HFFc6 (cell line): ENCODE data around the gene SIPA1L2. TPM values are rescaled to one million over a fixed set of nuclear protein-coding genes. Genes with fewer than 3 reads are reported as not detected.

Source experiments
- DNase-seq: peaks from one replicate; pipeline ENCODE4 v3.0.0-alpha.2; 2018
- H3K27ac Mint-ChIP-seq: 2 replicates; pipeline ENCODE4 v1.8.0; 2020; ENCODE audit warnings: mild to moderate bottlenecking, mixed read lengths
- H3K27me3 Mint-ChIP-seq: 2 replicates; pipeline ENCODE4 v1.8.0; 2021; ENCODE audit warnings: mild to moderate bottlenecking, moderate library complexity, mixed read lengths; ENCODE audit not compliant: insufficient read depth
- H3K36me3 Mint-ChIP-seq: 2 replicates; pipeline ENCODE4 v1.8.0; 2021; ENCODE audit warnings: low read depth, mixed read lengths
- H3K4me1 Mint-ChIP-seq: 2 replicates; pipeline ENCODE4 v1.8.0; 2020; ENCODE audit warnings: low read depth, mixed read lengths
- H3K4me3 Mint-ChIP-seq: 2 replicates; pipeline ENCODE4 v1.8.0; 2020; ENCODE audit warnings: mild to moderate bottlenecking, moderate library complexity, mixed read lengths
- H3K9me3 Mint-ChIP-seq: 2 replicates; pipeline ENCODE4 v1.8.0; 2020; ENCODE audit warnings: mild to moderate bottlenecking, mixed read lengths
- total RNA-seq, 6 experiments: library from RNA; stranded (reverse); fragmentation: NEBNext Ultra II Directional; extraction: Animal tissue kit (Norgen Biotek cat#: 25700); gene quantifications; 2 replicates in 1 of 6; 3 replicates in 5 of 6; pipeline ENCODE4 v1.2.3, GENCODE V29; 2021
- TF ChIP-seq, protein P1 (sequence below): fragments of 200-600 bp; sonication (generic); IDR thresholded peaks from 2 replicates; pipeline ENCODE4 v1.5.0; 2021; ENCODE audit warnings: antibody characterized with exemption, mild to moderate bottlenecking

Gene SIPA1L2
- total RNA-seq, 6 experiments from 2014 or later: 0.02 to 0.05 (median 0.02) TPM; not detected in 1

DNA sequence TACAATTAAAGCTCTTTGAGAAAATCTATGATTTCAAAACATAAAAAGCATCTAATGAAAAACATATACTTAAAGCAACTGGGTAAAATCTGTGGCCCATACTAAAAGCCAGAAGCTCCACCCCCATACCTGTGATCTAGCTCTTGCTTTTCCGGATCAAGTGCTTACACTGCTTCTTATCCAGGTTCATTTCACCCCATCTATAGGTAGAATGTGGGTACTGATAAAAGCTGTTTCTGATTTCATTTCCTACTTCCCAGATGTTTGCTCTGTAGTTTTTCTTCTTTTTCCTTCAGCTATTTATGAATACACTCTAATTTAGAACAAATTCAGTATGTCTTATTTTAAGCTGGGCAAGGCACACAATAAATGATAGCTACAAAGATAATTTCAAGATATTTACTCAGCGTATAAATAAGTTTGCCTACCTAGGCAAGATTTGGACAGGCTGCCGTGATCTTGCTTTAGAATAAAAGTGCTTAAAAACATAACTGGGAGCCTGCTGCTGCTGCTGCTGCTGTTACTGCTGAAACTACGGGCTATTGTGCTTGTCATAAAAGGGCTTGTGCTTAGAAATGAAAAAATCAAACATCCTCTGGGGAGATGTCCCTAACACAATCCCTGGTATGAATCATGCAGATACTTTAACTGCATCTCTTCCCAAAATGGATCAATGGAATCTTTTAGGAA lies 2.1 kb downstream of the SIPA1L2 start:
- peaks cover 6% of the 10 kb centered on the region; the same call in 1 of the 2 replicates for H3K4me1 Mint-ChIP-seq
- H3K9me3 Mint-ChIP-seq: no peaks in the 10 kb centered on the region
- no peaks in the 10 kb centered on the region for H3K36me3 Mint-ChIP-seq
- H3K27ac Mint-ChIP-seq: no peak overlapping the region
- no peak overlapping the region for H3K4me3 Mint-ChIP-seq
- H3K27me3 Mint-ChIP-seq: peaks cover 25% of the 10 kb centered on the region
- TF ChIP-seq, protein P1, sequence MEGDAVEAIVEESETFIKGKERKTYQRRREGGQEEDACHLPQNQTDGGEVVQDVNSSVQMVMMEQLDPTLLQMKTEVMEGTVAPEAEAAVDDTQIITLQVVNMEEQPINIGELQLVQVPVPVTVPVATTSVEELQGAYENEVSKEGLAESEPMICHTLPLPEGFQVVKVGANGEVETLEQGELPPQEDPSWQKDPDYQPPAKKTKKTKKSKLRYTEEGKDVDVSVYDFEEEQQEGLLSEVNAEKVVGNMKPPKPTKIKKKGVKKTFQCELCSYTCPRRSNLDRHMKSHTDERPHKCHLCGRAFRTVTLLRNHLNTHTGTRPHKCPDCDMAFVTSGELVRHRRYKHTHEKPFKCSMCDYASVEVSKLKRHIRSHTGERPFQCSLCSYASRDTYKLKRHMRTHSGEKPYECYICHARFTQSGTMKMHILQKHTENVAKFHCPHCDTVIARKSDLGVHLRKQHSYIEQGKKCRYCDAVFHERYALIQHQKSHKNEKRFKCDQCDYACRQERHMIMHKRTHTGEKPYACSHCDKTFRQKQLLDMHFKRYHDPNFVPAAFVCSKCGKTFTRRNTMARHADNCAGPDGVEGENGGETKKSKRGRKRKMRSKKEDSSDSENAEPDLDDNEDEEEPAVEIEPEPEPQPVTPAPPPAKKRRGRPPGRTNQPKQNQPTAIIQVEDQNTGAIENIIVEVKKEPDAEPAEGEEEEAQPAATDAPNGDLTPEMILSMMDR: peak; percentile 21; the same call in 1 of the 2 replicates
- DNase-seq: no peak

DNA sequence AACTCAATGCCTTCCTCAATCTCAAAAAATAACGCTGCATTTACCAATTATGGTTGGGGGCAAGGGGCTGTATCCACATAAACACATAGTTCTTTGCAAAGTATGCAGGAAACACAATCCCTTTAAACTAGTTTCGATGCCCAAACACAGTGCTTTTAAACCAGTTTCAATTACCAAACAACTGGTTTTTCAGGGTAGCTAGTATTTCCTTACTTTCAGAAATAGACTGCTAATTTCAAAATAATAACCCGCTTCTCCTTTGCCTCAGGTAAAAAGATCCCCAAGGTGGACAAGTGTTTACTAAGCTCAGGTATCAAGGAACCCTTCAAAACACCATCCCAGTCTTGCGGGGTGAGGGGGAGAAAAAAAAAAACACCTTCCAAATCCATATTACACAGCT lies 2.8 kb downstream of the SIPA1L2 start:
- H3K27ac Mint-ChIP-seq: no peak overlapping the region
- no peak for DNase-seq
- no peaks in the 10 kb centered on the region for H3K9me3 Mint-ChIP-seq

DNA sequence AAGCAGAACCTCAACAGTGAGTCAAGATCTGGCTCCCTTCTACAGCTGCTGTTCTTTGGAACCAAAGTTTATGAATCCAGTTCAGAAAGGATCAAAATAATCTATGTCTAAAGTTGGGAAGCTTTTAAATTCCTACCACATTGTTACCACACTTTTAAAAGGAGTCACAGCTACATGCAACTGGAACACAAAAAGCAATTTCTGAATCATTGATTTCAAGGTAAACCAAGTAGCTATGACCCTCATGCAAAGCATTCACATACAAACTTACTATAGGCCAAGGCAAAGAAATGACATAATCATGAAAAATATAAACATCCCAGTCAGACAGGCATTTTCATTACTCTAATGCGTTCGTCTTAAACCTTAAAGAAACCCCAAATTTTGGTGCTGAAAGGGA lies 3.5 kb downstream of the SIPA1L2 start:
- TF ChIP-seq, protein P1: no peak
- H3K36me3 Mint-ChIP-seq: no peaks in the 10 kb centered on the region
- peaks cover 6% of the 10 kb centered on the region; the same call in 1 of the 2 replicates for H3K4me1 Mint-ChIP-seq
- peaks cover 19% of the 10 kb centered on the region for H3K27me3 Mint-ChIP-seq
- no peak overlapping the region for H3K27ac Mint-ChIP-seq
- no peaks in the 10 kb centered on the region for H3K9me3 Mint-ChIP-seq
- no peak for DNase-seq
- no peak overlapping the region for H3K4me3 Mint-ChIP-seq

More for the DNA sequence above, 2.8 kb downstream of the SIPA1L2 start:
- Mint-ChIP-seq H3K36me3 (no peaks in the 10 kb centered on the region), H3K27me3 (peaks cover 19% of the 10 kb centered on the region), H3K4me3 (no peak overlapping the region), H3K4me1 (peaks cover 6% of the 10 kb centered on the region; the same call in 1 of the 2 replicates)
- TF ChIP-seq, protein P1: no peak

DNA sequence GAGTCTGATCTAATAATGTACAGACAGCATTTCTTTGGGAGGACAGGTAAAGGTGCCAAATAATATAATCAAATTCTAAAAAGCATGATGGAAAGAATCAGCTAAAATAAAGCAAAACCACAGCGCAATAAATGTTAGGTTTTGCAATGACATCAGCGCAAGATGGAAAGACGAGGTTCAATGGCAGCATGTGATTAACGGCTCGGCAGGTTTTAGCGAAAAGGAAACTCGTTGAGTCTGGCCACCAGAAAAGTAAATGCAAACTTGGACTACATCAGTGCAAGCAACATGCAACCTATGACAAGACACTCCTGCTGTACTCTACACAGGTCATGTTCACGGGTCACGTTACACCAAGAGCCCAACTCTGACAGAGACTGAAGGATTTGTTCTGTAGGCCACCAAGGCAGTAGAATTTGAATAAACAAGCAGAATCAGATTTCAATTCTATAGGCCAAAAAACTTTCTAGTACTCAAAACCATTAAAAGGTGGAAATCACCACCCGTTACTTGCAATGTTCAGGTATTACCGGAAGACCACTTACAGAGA lies 4.5 kb downstream of the SIPA1L2 start:
- Mint-ChIP-seq H3K4me1 (peaks cover 6% of the 10 kb centered on the region; the same call in 1 of the 2 replicates), H3K27ac (no peak overlapping the region), H3K4me3 (no peak overlapping the region), H3K27me3 (peaks cover 16% of the 10 kb centered on the region), H3K9me3 (no peaks in the 10 kb centered on the region), H3K36me3 (no peaks in the 10 kb centered on the region)
- no peak for DNase-seq
- TF ChIP-seq, protein P1: no peak

DNA sequence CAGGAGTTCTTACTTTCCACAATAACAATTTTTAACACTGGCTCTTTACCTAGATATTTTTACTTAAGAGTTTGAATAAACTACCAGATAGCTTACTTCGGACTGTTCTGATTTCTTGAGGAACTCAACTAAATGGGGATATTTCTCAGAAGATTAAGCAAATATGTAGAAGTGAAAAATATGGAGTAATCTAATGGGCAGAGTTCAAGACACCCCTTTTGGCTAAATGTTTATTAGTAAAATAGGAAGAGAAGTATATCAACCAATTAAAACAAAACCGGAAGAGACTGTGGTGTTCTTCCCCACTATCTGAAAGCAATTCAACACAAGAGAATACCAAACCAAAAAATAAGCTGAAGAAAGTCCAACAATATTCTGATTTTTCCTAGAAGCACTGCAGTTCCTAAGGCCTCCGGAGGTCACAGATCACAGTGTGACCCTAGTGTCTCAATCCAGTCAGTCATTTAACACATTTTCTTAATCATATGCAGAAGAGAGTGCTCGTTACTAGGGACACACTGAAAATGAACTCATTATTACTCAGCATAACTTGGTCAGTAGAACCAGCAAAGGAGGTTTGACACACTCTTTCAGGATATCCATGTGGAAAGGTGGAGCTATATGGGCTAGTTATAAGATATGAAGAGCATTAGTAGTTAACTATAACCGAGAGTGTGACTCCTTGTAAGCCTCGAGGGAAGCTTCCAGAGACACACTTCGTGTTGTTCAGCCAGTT lies 5.2 kb downstream of the SIPA1L2 start:
- Mint-ChIP-seq H3K27me3 (peaks cover 16% of the 10 kb centered on the region), H3K36me3 (no peaks in the 10 kb centered on the region), H3K4me3 (no peak overlapping the region), H3K27ac (no peak overlapping the region), H3K9me3 (no peaks in the 10 kb centered on the region), H3K4me1 (peaks cover 6% of the 10 kb centered on the region; the same call in 1 of the 2 replicates)
- TF ChIP-seq, protein P1: no peak
- no peak for DNase-seq
